Activated CD4-positive, alpha-beta T cell treated with anti-CD3 and anti-CD28 coated beads, Interleukin-2, amount 50 U/mL, for 24 hours (primary cell): ENCODE measurements around the gene CARMIL1.
"Not testable (repeated sequence)": the region's sequence is repeated elsewhere in the genome, so short reads cannot be mapped to it uniquely, and the experiment has no call there.

ENCODE experiments used
- DNase-seq, 2 donors: peaks; one replicate each; pipeline ENCODE4 v3.0.0-alpha.2; 2020; ENCODE audit warnings: low read depth in 1 of 2, low spot score in 1 of 2

The CARMIL1 gene

GRCh38 chr6:25550631-25551030, 271.5 kb downstream of the CARMIL1 start:
- no peak for DNase-seq

GRCh38 chr6:25553502-25553901, 274.3 kb downstream of the CARMIL1 start:
- DNase-seq: no peak

DNA sequence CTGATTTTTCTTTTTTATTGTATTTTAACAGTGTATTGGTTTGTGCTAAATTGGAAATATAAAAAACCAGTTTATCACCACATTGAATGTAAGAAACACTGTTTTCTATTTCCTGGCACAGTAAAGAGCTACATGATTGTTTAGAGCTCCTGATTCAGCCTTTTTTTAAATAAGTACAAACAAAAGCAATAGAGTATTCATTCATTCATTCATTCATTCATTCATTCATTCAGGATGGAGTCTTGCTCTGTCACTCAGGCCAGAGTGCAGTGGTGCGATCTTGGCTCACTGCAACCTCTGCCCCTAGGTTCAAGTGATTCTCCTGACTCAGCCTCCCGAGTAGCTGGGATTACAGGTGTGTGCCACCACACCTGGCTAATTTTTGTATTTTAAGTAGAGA, 276.0 kb downstream of the CARMIL1 start:
- DNase-seq: no peak

GRCh38 chr6:25556516-25556915, 277.3 kb downstream of the CARMIL1 start:
- peak; percentile 63 to 76 for DNase-seq

DNA sequence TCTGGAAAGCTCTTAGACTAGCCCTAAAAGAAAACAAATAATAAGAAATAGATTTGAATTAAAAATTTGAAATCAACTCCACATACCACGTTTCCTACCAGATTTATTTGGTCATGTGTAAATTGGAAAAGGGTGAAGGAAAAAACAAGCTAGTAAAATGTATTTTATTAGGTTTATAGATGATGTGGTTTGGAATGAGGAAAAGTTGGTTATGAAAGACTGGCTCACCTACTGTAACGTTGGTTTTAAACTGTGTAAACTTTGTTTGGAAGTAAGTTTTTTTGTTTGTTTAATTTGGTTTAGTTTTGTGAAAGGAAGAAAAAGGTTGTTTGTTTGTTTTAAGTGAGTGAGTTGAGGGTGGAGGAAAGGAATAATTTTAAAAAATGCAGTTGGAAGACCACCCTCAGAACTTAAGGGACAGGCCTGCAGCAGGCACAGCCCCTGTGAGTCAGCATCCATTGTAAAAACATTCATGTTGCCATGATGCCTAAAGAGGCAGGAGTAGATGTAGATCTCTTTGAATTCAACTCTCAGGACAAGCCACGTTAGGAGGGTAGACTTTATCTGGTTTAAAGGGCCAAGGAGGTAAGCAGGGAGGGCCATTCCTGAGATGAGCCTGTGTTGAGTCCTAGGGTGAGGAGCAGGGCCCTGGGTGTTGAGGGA, 279.1 kb downstream of the CARMIL1 start:
- DNase-seq: no peak

GRCh38 chr6:25560865-25561264, 281.7 kb downstream of the CARMIL1 start:
- no peak for DNase-seq

DNA sequence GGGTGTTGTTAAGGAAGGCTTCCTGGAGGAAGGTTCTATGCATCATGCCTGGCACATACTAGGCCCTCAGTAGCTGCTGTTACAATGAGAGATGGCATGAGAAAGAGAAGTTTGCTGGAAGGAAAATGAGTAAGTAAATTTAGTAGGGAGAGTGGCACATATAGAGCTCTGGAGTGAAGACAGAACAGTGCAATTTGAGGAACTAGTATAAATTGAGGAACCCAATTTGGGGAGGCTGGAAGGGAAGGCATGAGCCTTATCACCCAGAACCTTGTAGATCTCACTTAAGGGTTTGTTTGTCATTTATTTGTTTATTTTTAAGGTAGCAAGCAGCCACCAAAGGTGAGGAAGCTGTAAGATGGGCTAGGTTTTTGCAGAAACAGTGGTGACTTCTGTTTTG, 285.8 kb downstream of the CARMIL1 start:
- DNase-seq: no peak

- no peak for DNase-seq
Measured at GRCh38 chr6:25570578-25570977, 291.4 kb downstream of the CARMIL1 start.

DNA sequence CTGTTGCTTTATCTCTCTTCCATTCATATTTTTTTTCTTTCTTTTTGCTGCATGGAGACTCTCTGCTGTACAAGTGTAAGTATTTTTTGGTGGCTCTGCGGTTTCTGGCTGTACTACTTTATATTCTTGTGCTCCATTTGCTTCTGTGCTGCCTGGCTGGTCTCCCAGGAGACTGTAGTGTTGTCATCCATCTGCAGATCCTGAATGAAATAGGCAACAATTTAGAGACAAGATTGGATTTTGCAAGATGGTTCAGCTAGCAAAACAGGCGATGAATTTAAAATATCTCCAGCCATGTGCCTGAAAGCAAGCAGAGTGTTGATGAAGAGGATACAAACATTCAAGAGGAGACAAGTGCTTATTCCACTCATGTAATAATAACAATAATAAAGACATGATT, 297.7 kb downstream of the CARMIL1 start:
- no peak for DNase-seq

- no peak for DNase-seq
Measured at GRCh38 chr6:25578538-25578937, 299.4 kb downstream of the CARMIL1 start.

DNA sequence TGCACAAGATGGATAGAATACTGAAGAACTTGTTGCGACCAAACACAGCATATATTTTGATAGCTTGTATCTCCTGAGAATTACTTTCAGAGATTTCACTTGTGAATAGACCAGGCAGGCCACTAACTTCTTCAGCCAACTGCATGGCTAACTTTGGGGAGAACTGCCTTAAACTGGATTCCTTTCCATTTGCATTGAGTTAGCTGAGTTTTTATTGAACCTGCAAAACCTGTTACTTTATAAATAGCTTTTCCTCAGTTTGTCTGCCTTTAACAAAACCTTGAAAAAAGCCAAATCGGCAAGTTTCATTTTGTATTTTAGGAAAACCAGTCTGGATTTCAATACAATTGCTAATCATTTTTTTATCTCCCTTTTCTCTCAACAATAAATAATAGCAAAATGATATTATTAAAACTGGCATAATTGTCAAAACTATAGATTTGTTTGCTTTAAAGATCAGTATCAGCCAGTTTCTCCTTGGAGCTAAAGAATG, 300.3 kb downstream of the CARMIL1 start:
- no peak for DNase-seq

DNA sequence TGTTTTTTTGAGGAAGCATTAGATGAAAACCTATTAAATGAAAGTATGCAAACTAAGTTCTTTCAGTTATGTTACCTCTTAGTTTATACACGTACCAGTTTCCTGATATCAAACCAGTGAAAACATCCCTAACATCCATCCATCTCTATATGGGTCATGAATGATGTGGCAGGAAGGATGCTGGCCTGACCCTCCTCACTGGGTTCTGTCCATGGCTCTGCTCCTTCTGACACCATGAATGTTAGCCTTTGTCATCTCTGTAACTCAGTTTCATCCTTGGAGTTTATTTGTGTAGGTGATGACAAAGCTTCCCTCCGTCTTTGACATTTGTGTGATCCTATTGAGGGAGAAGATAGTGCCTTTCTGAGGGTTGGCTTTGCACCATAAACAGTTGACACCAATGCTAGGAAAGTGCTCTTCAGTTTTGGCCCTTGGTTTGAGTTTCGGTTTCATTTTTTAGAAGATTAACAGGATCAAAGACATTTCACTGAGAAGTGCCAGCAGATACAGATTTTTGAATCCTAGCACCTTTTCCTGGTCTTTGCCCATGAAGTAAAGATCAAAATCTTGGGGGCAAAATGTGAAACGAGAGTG, 300.8 kb downstream of the CARMIL1 start:
- no peak for DNase-seq

DNA sequence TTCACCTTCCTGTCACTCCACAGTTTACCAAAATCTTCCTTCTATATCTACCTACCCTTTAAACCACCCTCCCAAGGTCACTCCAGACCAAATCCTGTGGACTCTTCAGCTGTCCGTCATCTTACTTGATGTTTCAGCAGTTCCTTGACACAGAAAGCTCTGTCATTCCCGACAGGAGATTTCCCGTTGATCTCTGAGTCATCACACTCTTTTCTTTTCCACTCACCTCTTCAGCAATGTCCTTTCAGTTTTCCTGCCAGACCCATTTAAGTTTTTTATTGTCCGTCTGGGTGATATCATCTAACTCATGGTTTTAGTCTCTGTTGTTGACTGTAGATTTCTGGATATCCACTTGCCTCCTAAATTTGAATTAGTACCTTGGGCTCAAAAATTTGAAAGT, 302.9 kb downstream of the CARMIL1 start:
- no peak for DNase-seq

DNA sequence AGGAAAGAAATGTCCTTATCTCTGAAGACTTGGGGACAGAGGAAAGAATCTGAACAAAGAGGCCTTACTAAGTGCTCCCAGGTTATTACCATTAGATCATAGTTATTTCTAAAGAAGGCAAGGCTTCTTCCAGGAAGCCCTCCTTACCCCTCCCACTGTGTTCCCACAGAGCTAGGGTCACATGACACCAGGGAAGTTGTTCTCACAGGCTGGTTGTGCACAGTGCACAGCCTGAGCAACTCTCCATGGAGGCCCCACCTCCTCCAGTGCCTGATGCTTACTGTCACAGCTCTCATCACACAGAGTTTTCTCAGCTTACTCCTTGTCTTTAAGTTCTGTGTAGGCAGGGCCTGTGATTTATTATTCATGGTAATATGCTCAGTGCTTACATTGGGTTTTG, 303.9 kb downstream of the CARMIL1 start:
- no peak for DNase-seq

DNA sequence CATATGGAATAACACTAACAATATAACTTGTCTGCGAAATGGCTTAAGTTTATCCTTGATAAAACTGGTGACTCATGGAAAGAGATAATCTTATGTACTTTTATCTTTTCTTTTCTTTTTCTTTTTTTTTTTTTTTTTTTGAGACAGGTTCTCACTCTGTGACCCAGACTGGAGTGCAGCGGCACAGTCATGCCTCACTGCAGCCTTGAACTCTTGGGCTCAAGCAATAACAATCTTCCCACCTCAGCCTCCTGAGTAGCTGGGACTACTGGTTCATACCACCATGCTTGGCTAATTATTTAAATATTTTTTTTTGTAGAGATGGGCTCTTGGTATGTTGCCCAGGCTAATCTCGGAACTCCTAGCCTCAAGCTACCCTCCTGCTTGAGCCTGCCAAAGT, 304.7 kb downstream of the CARMIL1 start:
- DNase-seq: no peak

DNA sequence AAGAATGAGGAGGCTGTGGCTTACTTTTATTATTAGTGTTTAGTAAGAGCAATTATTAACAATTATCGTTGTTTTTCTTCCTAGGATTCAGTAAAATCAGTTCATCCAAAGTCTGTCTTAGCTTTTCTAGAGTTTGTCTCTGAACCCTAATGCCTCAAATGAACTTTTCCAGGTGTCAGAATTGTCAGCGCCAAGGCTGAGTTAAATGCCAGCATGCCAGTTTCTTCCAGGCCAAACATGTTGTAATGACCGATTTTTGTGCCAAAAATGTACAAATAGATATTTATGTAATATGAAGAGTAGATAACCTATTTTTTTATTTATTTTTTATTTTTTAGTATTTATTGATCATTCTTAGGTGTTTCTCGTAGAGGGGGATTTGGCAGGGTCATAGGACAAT, 306.1 kb downstream of the CARMIL1 start:
- DNase-seq: no peak

DNA sequence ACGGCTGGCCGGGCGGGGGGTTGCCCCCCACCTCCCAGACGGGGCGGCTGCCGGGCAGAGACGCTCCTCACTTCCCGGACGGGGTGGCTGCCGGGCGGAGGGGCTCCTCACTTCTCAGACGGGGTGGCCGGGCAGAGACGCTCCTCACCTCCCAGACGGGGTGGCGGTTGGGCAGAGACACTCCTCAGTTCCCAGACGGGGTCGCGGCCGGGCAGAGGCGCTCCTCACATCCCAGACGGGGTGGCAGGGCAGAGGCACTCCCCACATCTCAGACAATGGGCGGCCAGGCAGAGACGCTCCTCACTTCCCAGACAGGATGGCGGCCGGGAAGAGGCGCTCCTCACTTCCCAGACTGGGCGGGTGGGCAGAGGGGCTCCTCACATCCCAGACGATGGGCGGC, 306.9 kb downstream of the CARMIL1 start:
- not testable (repeated sequence) for DNase-seq

GRCh38 chr6:25586927-25587326, 307.8 kb downstream of the CARMIL1 start:
- DNase-seq: no peak

- DNase-seq: no peak
Measured at GRCh38 chr6:25590986-25591385, 311.8 kb downstream of the CARMIL1 start.

DNA sequence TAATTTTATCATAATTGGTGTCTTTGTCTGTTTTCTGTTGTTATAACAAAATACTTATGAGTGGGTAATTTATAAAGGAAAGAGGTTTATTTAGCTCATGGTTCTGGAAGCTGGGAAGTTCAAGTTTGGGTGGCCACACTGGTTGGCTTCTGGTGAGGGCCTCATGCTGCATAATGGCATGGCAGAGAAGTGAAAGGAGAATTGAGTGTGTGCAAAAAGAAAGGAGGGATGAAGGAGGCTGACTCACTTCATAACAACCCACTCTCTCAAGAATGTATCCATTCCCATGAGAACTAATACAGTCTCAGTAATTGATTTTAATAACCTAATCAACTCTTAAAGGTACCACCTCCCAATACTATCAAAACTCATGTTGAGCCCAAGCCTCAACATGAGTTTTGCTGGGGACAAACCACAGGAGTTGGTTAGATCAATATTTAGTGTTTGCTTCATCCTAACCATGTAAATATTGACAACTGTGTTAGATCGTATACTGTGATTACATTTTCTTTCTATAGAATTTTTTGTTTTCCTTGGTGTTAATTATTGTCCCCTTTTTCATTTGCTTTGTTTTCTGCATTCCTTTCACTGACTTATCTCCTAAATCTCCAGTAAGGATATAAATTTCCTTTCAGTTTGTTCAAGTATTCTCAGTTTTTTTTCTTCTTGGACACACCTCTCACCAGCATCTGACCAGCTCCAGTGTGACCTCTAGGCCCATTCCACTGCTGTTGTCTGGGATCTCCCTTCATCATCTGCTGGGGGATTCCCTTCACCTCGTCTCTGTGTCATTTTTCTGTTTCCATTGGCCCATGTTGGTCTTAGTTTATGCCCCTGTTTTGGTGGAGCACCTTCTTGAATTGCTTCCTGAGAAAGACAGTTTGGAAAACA, 318.0 kb downstream of the CARMIL1 start:
- no peak for DNase-seq

DNA sequence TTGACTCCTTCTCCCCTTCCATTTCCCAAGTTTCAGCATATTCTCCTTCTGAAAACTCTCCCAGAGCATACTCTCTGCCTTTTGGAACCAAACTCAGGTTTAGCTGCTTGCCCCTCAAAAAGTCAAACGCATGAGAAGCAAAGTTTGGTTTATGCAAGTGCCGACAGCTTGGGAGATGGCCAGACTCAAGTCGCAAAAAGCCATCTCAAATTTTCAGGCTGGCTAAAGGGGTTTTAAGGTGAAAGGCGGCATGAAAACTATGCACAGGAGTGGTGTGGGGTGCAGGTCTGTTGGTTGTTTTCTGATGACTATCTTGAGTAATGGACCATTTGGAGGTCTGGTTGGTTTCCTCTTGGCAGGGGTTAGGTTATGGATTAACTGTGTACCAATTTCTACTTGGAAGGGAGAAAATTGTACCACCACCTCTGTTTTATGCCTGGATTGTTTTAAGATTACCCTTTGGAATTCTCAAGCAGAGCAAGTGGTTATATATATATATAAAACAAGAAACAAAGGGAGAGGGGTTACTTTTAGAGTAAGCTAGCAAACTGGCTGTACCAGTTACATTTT, 320.4 kb downstream of the CARMIL1 start:
- DNase-seq: no peak
